HEK293 (cell line): ENCODE data around the gene TMSB4X.

Source experiments
- CTCF ChIP-seq: fragments of 450-650 bp; formaldehyde crosslinking; IDR thresholded peaks from 2 replicates; pipeline ENCODE4 v1.5.1; 2016; ENCODE audit warnings: missing biosample characterization, missing genetic modification characterization
- TRIM28 ChIP-seq: IDR thresholded peaks from 2 replicates; pipeline ENCODE4 v1.6.1; 2011; ENCODE audit warnings: low read length, control low read depth, borderline replicate concordance
- ZNF335 ChIP-seq: fragments of 450-650 bp; formaldehyde crosslinking; conservative IDR thresholded peaks from 2 replicates; pipeline ENCODE4 v1.5.1; 2016; ENCODE audit warnings: missing biosample characterization, missing genetic modification characterization
- ZNF341 ChIP-seq: fragments of 450-650 bp; formaldehyde crosslinking; IDR thresholded peaks from 2 replicates; pipeline ENCODE4; 2016; ENCODE audit warnings: low read depth, missing biosample characterization, missing genetic modification characterization
- ZNF426 ChIP-seq: fragments of 450-650 bp; formaldehyde crosslinking; IDR thresholded peaks from 2 replicates; pipeline ENCODE4 v1.5.1; 2017; ENCODE audit warnings: missing biosample characterization, missing genetic modification characterization, mild to moderate bottlenecking, inconsistent platforms, moderate library complexity

GRCh38 chrX:12932244-12932643 lies 42.7 kb upstream of the TMSB4X start:
- no peak for TF ChIP-seq ZNF341 (tag by site-specific recombination)
- no peak for TF ChIP-seq ZNF335 (tag by site-specific recombination)
- TF ChIP-seq ZNF426 (tag by site-specific recombination): no peak
- no peak for TF ChIP-seq TRIM28
- TF ChIP-seq CTCF: no peak
